ENCODE data around the gene HIKESHI.

DNA sequence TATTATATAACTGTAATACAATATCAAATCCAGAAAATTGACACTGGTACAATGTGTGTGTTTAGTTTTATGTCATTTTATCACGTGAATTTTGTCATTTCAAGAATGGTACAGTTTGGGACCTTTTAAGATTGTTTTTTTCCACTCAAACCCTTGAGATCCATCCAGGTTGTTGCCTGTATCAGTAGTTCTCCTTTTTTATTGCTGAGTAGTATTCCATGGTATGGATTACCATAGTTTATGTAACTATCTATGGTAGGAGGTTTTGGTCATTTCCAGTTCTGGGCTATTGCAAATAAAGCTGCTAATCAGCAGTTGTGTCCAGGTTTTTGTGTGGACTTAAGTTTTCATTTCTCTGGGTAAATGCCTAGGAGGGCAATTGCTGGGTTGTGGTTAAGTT lies 32.4 kb upstream of the HIKESHI start:
- TF ChIP-seq EEA1 (CRISPR knock-in tag; IDR thresholded peaks at IDR 0.05; ENCODE audit: borderline replicate concordance), result no peak
- TF ChIP-seq, protein P1, sequence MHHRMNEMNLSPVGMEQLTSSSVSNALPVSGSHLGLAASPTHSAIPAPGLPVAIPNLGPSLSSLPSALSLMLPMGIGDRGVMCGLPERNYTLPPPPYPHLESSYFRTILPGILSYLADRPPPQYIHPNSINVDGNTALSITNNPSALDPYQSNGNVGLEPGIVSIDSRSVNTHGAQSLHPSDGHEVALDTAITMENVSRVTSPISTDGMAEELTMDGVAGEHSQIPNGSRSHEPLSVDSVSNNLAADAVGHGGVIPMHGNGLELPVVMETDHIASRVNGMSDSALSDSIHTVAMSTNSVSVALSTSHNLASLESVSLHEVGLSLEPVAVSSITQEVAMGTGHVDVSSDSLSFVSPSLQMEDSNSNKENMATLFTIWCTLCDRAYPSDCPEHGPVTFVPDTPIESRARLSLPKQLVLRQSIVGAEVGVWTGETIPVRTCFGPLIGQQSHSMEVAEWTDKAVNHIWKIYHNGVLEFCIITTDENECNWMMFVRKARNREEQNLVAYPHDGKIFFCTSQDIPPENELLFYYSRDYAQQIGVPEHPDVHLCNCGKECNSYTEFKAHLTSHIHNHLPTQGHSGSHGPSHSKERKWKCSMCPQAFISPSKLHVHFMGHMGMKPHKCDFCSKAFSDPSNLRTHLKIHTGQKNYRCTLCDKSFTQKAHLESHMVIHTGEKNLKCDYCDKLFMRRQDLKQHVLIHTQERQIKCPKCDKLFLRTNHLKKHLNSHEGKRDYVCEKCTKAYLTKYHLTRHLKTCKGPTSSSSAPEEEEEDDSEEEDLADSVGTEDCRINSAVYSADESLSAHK (CRISPR knock-in tag; IDR thresholded peaks at IDR 0.05; ENCODE audit: borderline replicate concordance), result no peak

All from HepG2 (cell line).